HG03045 (cell line): ENCODE results near the gene HSP90AB1.

Experiments
- ATAC-seq: cut with Tn5 transposase; IDR thresholded peaks from one replicate; pipeline ENCODE4 v1.9.1; 2021; ENCODE audit warnings: mild to moderate bottlenecking, moderate library complexity; ENCODE audit not compliant: unreplicated experiment

Gene HSP90AB1

GRCh38 chr6:44265722-44266233 is 18.9 kb downstream of the HSP90AB1 start:
- no peak for ATAC-seq

DNA sequence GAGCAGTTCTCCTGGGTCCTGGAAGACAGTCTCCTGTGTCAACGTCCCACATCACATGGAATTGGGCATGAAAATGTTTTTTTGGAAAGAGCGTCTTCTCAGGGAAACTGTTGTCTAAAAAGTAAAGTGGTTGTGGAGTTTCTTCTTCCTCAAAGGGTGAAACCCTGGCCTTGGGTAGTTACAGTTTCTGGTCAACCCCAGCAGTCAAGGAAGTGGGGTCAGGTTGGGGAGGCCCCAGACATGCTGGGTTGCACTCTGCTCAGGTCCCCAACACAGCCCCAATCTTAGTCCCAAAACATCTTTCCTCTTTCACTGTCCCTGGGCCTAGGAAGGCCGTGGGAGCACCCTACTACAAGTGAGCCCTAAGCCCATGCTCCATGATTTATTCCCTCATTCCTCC is 19.4 kb downstream of the HSP90AB1 start:
- no peak for ATAC-seq

DNA sequence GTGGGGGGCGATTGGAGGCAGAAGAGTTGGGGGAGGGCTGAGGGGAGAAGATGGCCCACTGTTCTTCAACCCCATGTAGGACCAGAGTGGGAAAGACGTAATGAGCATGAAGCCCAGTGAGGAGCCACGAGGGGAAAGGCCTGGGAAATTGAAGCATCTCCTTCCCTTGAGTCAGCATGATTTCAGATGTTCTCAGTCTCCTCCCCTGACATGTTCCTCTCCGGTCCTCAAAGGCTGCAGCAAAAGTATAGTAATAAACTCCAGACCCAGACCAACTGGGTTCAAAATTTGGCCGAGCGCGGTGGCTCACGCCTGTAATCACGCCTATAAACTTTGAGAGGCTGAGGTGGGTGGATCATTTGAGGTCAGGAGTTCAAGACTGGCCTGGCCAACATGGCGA is 20.4 kb downstream of the HSP90AB1 start:
- no peak for ATAC-seq

GRCh38 chr6:44268095-44268628 is 21.3 kb downstream of the HSP90AB1 start:
- no peak for ATAC-seq

GRCh38 chr6:44269178-44269920 is 22.4 kb downstream of the HSP90AB1 start:
- no peak for ATAC-seq

GRCh38 chr6:44269921-44270525 is 23.1 kb downstream of the HSP90AB1 start, which contains the start of gene TMEM151B:
Gene TMEM151B (plus strand): TSS chr6:44270450. CDS start chr6:44270743, 293 bp downstream.
- no peak for ATAC-seq

DNA sequence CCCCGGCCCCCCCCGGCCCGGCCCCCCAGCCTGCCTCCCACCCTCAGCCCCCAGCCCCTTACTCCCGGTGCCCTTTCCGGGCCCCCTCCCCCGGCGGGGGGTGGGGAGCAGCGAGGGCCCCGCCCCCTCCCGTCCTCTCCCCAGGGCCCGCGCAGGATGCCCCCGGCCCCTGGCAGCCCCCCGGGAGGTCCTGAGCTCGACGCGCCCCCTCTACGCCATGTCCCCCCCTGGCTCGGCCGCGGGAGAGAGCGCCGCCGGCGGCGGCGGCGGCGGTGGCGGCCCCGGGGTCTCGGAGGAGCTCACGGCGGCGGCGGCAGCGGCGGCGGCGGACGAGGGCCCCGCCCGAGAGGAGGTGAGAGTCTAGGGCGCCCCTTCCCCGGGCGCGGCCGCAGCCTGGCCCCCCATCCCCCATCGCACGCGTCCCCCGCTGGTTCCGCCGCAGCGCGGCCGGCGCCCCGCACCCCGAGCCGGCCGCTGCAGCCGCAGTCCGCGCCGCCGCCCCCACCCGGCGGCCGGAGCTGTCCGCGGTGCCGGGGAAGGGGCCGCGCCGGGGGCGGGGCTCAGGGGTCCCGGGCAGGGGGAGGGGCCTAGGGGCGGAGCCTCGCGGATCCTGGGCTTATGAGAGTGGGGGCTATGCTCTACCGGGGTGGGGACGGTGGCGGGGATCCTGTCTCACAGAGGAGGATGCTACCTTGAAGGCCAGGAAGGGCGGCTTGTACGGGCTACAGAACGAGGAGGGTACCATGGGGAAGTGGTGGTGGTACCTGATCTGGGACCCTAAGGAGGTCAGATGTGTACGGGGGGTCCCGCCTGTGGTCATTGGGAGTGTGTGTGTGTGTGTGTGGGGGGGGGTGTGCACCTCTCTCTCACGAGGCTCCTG is 23.9 kb downstream of the HSP90AB1 start:
- ATAC-seq, result no peak

- no peak for ATAC-seq
Measured at GRCh38 chr6:44271406-44271723, 24.5 kb downstream of the HSP90AB1 start.

GRCh38 chr6:44271914-44272313 is 25.0 kb downstream of the HSP90AB1 start:
- ATAC-seq, result no peak

DNA sequence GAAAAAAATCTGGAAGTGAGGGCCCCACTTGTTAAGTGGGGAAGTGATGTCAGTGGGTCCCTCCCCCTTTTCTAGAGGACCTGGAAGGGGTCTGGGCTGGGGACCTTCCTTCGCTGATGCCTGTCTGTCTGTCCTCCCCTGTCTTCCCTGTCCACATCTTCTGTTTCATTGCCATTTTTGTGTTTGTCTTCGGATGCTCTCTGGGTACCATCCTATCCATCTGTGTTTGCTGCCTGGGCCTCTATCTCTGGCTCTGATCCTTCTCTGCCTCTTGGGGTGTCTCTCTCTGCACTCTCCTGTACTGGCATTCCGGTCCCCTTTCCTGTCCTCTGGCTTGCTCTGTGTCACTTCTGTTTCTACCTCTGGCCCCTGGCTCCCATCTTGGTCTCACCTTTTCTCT is 25.6 kb downstream of the HSP90AB1 start:
- ATAC-seq, result no peak

- ATAC-seq, result no peak
Measured at GRCh38 chr6:44272999-44273566, 26.2 kb downstream of the HSP90AB1 start.

GRCh38 chr6:44273617-44274016 is 26.7 kb downstream of the HSP90AB1 start:
- ATAC-seq, result no peak

- no peak for ATAC-seq
Measured at GRCh38 chr6:44275271-44275748, 28.4 kb downstream of the HSP90AB1 start.

GRCh38 chr6:44275749-44276648 is 29.1 kb downstream of the HSP90AB1 start:
- no peak for ATAC-seq

DNA sequence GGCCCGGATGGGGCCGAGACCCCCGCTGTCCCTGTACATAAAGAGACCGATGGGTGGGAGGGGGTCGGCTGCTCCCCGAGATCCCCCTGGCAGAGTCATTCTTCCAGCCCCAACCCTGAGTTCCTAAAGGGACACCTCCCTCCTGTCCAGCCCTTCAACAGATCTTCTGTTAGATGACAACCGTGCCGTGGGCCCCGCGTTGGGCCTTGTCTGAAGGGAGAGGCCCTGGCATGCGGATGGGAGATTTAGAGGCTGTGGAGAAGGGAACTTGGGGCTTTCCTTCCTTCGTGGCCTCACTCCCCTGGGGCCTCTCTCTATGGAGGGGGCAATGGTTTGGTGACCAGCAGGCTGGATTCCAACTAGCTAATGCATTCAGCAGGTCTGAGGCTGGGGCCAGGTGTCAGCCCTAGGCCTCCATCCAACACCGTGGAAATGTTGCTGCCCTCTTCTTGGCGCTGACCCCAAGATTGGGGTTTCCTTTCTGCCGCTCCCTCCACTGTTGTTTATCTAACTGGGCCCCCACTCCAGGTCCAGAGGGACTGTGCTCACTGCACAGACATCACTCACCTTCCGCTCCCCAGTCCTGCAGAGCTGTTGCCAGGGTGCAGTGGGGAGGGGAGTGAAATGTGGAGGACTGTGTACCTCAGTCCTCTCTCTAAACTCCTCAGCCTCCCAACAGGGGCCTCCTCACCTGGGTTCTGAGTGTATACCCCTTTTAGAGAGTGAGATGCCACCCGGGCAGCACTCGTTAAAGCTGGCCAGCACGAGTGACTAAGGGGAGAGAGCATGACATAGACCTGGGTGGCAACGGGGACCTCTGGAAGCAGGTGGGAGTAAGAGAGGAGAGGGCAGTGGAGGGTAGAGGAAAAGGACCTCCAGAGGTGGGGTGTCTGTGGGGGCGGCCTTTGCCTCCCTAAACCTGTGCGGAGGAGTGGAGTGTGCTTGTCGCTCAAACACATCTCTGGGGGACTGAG is 30.1 kb downstream of the HSP90AB1 start:
- ATAC-seq, result no peak

DNA sequence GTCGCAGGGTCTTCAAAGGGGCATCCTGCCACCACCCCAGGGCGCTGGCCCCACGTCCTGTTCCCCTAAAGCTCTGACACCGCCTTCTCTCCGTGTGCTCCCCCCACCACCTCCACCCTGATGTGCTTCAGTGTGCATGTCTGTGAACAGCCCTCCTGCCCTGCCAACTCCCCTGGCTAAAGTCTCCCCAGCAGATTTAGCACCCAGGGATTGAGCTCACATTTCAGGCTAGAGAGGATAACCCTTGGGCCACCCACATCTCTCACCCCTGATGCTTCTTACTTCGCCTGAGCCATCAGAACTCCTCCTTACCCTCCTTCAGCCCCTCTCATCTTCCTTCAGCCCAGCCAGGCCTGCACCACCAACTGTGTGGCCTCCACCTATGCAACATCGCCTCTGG is 30.9 kb downstream of the HSP90AB1 start:
- no peak for ATAC-seq

DNA sequence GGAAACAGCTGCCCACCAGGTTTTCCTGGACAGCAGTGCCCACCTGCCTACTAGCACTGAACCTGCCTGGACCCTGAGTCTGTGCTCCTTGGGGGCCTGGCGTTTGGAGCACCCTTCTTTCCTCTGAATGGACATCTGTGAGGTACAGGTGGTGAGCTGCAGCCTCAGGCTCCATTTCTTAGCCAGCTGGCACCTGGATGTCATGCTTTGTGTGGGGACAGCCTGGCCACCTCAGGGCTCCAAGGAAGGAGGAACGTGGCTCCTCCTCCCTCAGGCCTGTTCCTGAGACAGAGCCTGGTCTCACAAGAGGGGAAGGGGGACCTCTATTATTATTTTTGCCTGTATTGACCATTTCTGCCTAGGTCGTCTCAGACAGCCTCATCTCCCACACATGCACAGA is 31.4 kb downstream of the HSP90AB1 start:
- ATAC-seq, result no peak
